Measurements from ENCODE around the gene MRPS26. TPM values are rescaled to one million over a fixed set of nuclear protein-coding genes. Genes with fewer than 3 reads are reported as not detected.

Gene MRPS26
- total and polyA plus RNA-seq, 2 of the 13 experiments (the other 11 are each of a cell fraction or from before 2014, with no cell fraction given): 89.8 to 187 TPM

- in situ Hi-C loops (cut with HindIII; ENCODE audit: extremely low pct_ligation_motif_present, low pct_unique_long_range_greater_than_20kb): no loop called here
- peak; percentile 90 for ATAC-seq
- FAIRE-seq: peak; percentile 21
- no peak for TF ChIP-seq WIZ (CRISPR knock-in tag; IDR thresholded peaks at IDR 0.05)
- TF ChIP-seq STAG1 (CRISPR knock-in tag; IDR thresholded peaks at IDR 0.05): 0 out of 2 replicates have a peak, but pooled peaks have one; percentile 1
- 0 out of 2 replicates have a peak, but pooled peaks have one; percentile 20 for TF ChIP-seq KAT8 (CRISPR knock-in tag; IDR thresholded peaks at IDR 0.05)
- no peak for TF ChIP-seq ZNF414 (CRISPR knock-in tag; IDR thresholded peaks at IDR 0.05)
- no peak for TF ChIP-seq ZBTB38 (CRISPR knock-in tag; IDR thresholded peaks at IDR 0.05)
- TF ChIP-seq ETS1 (CRISPR knock-in tag; IDR thresholded peaks at IDR 0.05): no peak
- TF ChIP-seq ZBTB33 (CRISPR knock-in tag; IDR thresholded peaks at IDR 0.05): no peak
- TF ChIP-seq PLSCR1 (CRISPR knock-in tag; IDR thresholded peaks at IDR 0.05; ENCODE audit: borderline replicate concordance): no peak
- no peak for TF ChIP-seq ZSCAN30 (CRISPR knock-in tag; IDR thresholded peaks at IDR 0.05)
- no peak for TF ChIP-seq SMARCC2 (IDR thresholded peaks at IDR 0.05)
- no peak for TF ChIP-seq RCOR2 (CRISPR knock-in tag; IDR thresholded peaks at IDR 0.05)
- no peak for TF ChIP-seq YY1 (IDR thresholded peaks at IDR 0.05; ENCODE audit: insufficient read depth, insufficient replicate concordance, low read depth, low read length)
- peak; percentile 37; the same call in 1 of the 2 replicates for TF ChIP-seq PBX2 (CRISPR knock-in tag; IDR thresholded peaks at IDR 0.05)
- TF ChIP-seq ZBTB43 (CRISPR knock-in tag; conservative IDR thresholded peaks at IDR 0.05): no peak
- no peak for TF ChIP-seq ZNF766 (CRISPR knock-in tag; IDR thresholded peaks at IDR 0.05; ENCODE audit: borderline replicate concordance)
- no peak for TF ChIP-seq MXI1 (IDR thresholded peaks at IDR 0.05; ENCODE audit: borderline replicate concordance, low read depth, low read length)
- TF ChIP-seq HDAC2 (CRISPR knock-in tag; IDR thresholded peaks at IDR 0.05): 0 out of 2 replicates have a peak, but pooled peaks have one; percentile 27
- no peak for TF ChIP-seq ZNF546 (CRISPR knock-in tag; conservative IDR thresholded peaks at IDR 0.05)
Measured at GRCh38 chr20:3003416-3003815, 42.4 kb upstream of the MRPS26 start.

More at GRCh38 chr20:3003416-3003815, 42.4 kb upstream of the MRPS26 start:
- Histone ChIP-seq H3K9ac (ENCODE audit: insufficient read depth, low read depth, low read length) (no peak overlapping the region), H3K27me3 (ENCODE audit: control insufficient read depth in 1 of 2, insufficient read depth in 2 of 2, low read length in 2 of 2) (no peaks in the 10 kb centered on the region), H4K20me1 (ENCODE audit: insufficient read depth, low read length) (no peaks in the 10 kb centered on the region), H3K27ac (ENCODE audit: extremely low read length, insufficient read depth, low read length) (peak overlapping the region; percentile 4), H3K4me1 (ENCODE audit: insufficient read depth, low read length) (peaks cover 10% of the 10 kb centered on the region), H3K79me2 (ENCODE audit: insufficient read depth, low read length) (no peaks in the 10 kb centered on the region), H2AFZ (ENCODE audit: low read length) (no peak overlapping the region), H3K36me3 (replicated peaks in 1 of 2; ENCODE audit: control insufficient read depth in 1 of 2, insufficient read depth in 2 of 2, low read length in 2 of 2) (peaks cover 16 to 35% of the 10 kb centered on the region in 2 experiments), H3K9me3 (ENCODE audit: low read length) (no peaks in the 10 kb centered on the region), H3K4me2 (ENCODE audit: low read depth, low read length) (0 out of 2 replicates have a peak overlapping the region, but pooled peaks have one; percentile 9), H3K4me3 (replicated peaks in 1 of 3; ENCODE audit: insufficient read depth in 1 of 3, low read depth in 2 of 3, low read length in 3 of 3) (no peak overlapping the region)
- POLR2A ChIA-PET: no interaction called here
- BruUV-seq (replicated peaks): no TSS peak
- CTCF ChIA-PET (ENCODE audit: low intra/inter-chr PET ratio, low total read pairs): no interaction called here
- peak; percentile 74 for DNase-seq (ENCODE audit: low spot score)
- 17% methylated on average over 2 of the region's 2 CpGs for WGBS (ENCODE audit: low lambda C conversion rate)
- intact Hi-C loops (cut with micrococcal nuclease; ENCODE audit: unreplicated experiment): loop anchor here (5.0 kb wide), 1 partner anchor 91 kb away; no protein-coding TSS in a partner anchor
